CD4-positive, alpha-beta T cell (primary cell): ENCODE measurements around the gene RPS19. TPM values are rescaled to one million over a fixed set of nuclear protein-coding genes. Genes with fewer than 3 reads are reported as not detected.

ENCODE experiments used
- ATAC-seq: fragments of 200-7000 bp; cut with Tn5 transposase; one replicate; pipeline ENCODE4 v1.10.0; 2022; ENCODE audit warnings: mild to moderate bottlenecking; ENCODE audit not compliant: poor library complexity
- CTCF ChIA-PET: fragments of 350-600 bp; sonication (Branson Sonifier 250); formaldehyde crosslinking; loops from one replicate; lab custom pipeline; 2021; ENCODE audit warnings: antibody characterized with exemption, inconsistent platforms; lab: Charles Lee
- POLR2A ChIA-PET: fragments of 350-600 bp; sonication (Branson Sonifier 250); formaldehyde crosslinking; loops from one replicate; lab custom pipeline; 2021; ENCODE audit warnings: antibody characterized with exemption, inconsistent platforms; lab: Charles Lee
- DNase-seq, 14 experiments: peaks; one replicate each; pipeline ENCODE4 v3.0.0-alpha.2; 2013 to 2020; ENCODE audit warnings: mixed read lengths in 2 of 14
- H3K27ac ChIP-seq, 2 donors: one replicate each; pipeline versions ENCODE4 v1.5.1 to v1.7.0; 2013; ENCODE audit warnings: low read length in 2 of 2, low read depth in 1 of 2, mild to moderate bottlenecking in 1 of 2
- H3K27me3 ChIP-seq, 2 experiments: 1 replicate in 1 of 2; 2 replicates in 1 of 2; pipeline versions ENCODE4 v1.6.1 to v1.7.0; 2013; ENCODE audit warnings: low read length in 2 of 2, control low read depth in 1 of 2, mild to moderate bottlenecking in 1 of 2, moderate library complexity in 1 of 2; ENCODE audit not compliant: insufficient read depth in 2 of 2, control insufficient read depth in 1 of 2
- H3K36me3 ChIP-seq: one replicate; pipeline ENCODE4 v1.6.1; 2013; ENCODE audit warnings: low read length, control low read depth; ENCODE audit not compliant: insufficient read depth
- H3K4me1 ChIP-seq: one replicate; pipeline ENCODE4 v1.6.1; 2013; ENCODE audit warnings: low read length, control low read depth; ENCODE audit not compliant: insufficient read depth
- H3K4me3 ChIP-seq: one replicate; pipeline ENCODE4 v1.5.1; 2013; ENCODE audit warnings: mild to moderate bottlenecking, low read length, moderate library complexity
- H3K9me3 ChIP-seq, 2 experiments: 1 replicate in 1 of 2; 2 replicates in 1 of 2; pipeline versions ENCODE4 v1.6.1 to v1.7.0; 2013; ENCODE audit warnings: low read length in 2 of 2, mild to moderate bottlenecking in 2 of 2, control low read depth in 1 of 2, moderate library complexity in 1 of 2; ENCODE audit not compliant: control insufficient read depth in 1 of 2, insufficient read depth in 1 of 2
- H3K27ac Mint-ChIP-seq: one replicate; pipeline ENCODE4 v1.8.0; 2020; ENCODE audit warnings: mixed read lengths
- H3K27me3 Mint-ChIP-seq: one replicate; pipeline ENCODE4 v1.8.0; 2021; ENCODE audit warnings: mixed read lengths
- H3K36me3 Mint-ChIP-seq: one replicate; pipeline ENCODE4 v1.8.0; 2021; ENCODE audit warnings: low read depth, mixed read lengths
- H3K4me1 Mint-ChIP-seq: one replicate; pipeline ENCODE4 v1.8.0; 2021; ENCODE audit warnings: low read depth, mixed read lengths
- H3K4me3 Mint-ChIP-seq: one replicate; pipeline ENCODE4 v1.8.0; 2020; ENCODE audit warnings: mild to moderate bottlenecking, mixed read lengths
- H3K9me3 Mint-ChIP-seq: one replicate; pipeline ENCODE4 v1.8.0; 2020; ENCODE audit warnings: mixed read lengths
- CTCF ChIP-seq: fragments of 200-600 bp; IDR thresholded peaks from one replicate; pipeline ENCODE4 v1.8.0; 2022; ENCODE audit warnings: antibody characterized with exemption, mild to moderate bottlenecking
- intact Hi-C, 2 experiments: fragments of 100-400 bp; cut with DNase I in 1 of 2; cut with micrococcal nuclease in 1 of 2; formaldehyde crosslinking; loops; one replicate each; pipeline versions ENCODE4 v1.15.1 to v1.9.0; 2023 to 2025; cut with DNase I, micrococcal nuclease
- total RNA-seq, 174 experiments: library from RNA in 2 of 174; stranded (reverse) in 2 of 174; gene quantifications; one replicate each; pipeline ENCODE4 v1.2.3 and lab custom pipeline; 2021 to 2026

RPS19 gene
- total RNA-seq, 2 experiments from 2014 or later = 3,668 to 3,697 TPM

DNA sequence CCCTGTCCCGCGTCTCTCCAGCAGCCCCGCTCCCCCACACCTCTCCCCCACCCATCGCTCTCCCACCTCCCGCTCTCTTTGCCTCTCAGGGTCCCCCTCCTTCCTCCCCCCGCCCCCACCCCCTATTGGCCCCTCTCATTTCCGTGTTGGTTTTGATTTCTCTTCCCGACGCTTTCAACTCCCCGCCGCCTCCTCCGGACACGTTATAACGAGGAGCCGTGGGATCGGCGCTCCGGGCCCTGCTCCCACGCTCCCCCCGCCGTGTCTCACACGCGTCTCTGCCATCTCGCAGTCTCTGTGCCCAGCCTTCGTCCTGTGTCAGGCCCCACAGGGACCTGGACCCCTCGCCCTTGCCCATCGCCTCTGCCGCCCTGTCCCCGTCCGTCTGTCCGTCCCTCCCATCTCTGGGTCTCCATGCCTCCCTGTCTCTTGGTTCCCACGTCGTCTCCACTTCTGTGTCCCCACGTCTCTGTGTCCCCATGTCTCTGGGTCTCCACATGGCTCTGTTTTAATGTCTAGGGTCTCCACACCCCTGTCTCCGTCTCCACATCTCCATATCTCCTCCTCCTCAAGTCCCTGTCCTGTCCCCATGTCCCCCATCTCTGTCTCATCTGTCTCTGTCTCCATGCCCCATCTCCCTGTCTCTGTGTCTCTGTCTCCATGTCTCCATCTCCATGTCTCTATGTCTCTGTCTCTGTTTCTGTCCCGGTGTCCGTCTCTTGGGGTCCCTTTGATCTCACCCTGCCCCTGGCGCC, 55.1 kb downstream of the RPS19 start:
- DNase-seq (peak in 2 of 14 experiments; percentile 36 to 48), ATAC-seq (no peak)
- peaks cover 42 to 44% of the 10 kb centered on the region in 2 experiments for H3K27me3 ChIP-seq

GRCh38 chr19:41915776-41916414, 55.8 kb downstream of the RPS19 start:
- peaks cover 60% of the 10 kb centered on the region for H3K4me1 ChIP-seq
- TF ChIP-seq CTCF = no peak
- no peaks in the 10 kb centered on the region for H3K36me3 ChIP-seq
- no peak overlapping the region for H3K27ac Mint-ChIP-seq
- H3K4me1 Mint-ChIP-seq = peaks cover 29% of the 10 kb centered on the region
- H3K4me3 ChIP-seq = no peak overlapping the region
- DNase-seq (peak in 1 of 14 experiments; percentile 55), ATAC-seq (peak; percentile 39)
- ChIA-PET POLR2A (no interaction called here), CTCF (no interaction called here)
- intact Hi-C loops = no loop called here
- no peaks in the 10 kb centered on the region for H3K36me3 Mint-ChIP-seq
- no peaks in the 10 kb centered on the region for H3K9me3 Mint-ChIP-seq
- peaks cover 10% of the 10 kb centered on the region for H3K27me3 Mint-ChIP-seq
- peaks cover 42 to 44% of the 10 kb centered on the region in 2 experiments for H3K27me3 ChIP-seq
- no peaks in the 10 kb centered on the region for H3K9me3 ChIP-seq
- H3K4me3 Mint-ChIP-seq = no peak overlapping the region
- H3K27ac ChIP-seq = no peak overlapping the region

More for the DNA sequence above, 55.1 kb downstream of the RPS19 start:
- TF ChIP-seq CTCF = no peak
- Histone ChIP-seq H3K4me3 (peak overlapping the region; percentile 29), H3K27ac (no peak overlapping the region), H3K36me3 (no peaks in the 10 kb centered on the region), H3K4me1 (peaks cover 64% of the 10 kb centered on the region), H3K9me3 (no peaks in the 10 kb centered on the region)
- intact Hi-C loops = no loop called here
- Mint-ChIP-seq H3K27me3 (peaks cover 10% of the 10 kb centered on the region), H3K9me3 (no peaks in the 10 kb centered on the region), H3K36me3 (no peaks in the 10 kb centered on the region), H3K4me3 (no peak overlapping the region), H3K27ac (no peak overlapping the region), H3K4me1 (peaks cover 35% of the 10 kb centered on the region)
- POLR2A ChIA-PET = no interaction called here
- CTCF ChIA-PET = no interaction called here

- TF ChIP-seq CTCF = no peak
- ChIA-PET POLR2A (no interaction called here), CTCF (no interaction called here)
- intact Hi-C loops = no loop called here
- no peak overlapping the region for H3K4me3 Mint-ChIP-seq
- no peak for ATAC-seq
- Histone ChIP-seq H3K9me3 (no peaks in the 10 kb centered on the region), H3K4me1 (peaks cover 57% of the 10 kb centered on the region), H3K36me3 (no peaks in the 10 kb centered on the region), H3K27ac (no peak overlapping the region), H3K4me3 (no peak overlapping the region), H3K27me3 (peaks cover 44% of the 10 kb centered on the region in 2 experiments)
- DNase-seq = no peak
- peaks cover 17% of the 10 kb centered on the region for H3K4me1 Mint-ChIP-seq
- H3K27ac Mint-ChIP-seq = no peak overlapping the region
- H3K36me3 Mint-ChIP-seq = no peaks in the 10 kb centered on the region
- H3K9me3 Mint-ChIP-seq = no peaks in the 10 kb centered on the region
- peaks cover 10% of the 10 kb centered on the region for H3K27me3 Mint-ChIP-seq
Observed at GRCh38 chr19:41917676-41918075, 57.6 kb downstream of the RPS19 start.
